ENCODE measurements around the gene MLF2.

MLF2 gene

GRCh38 chr12:6768990-6769389 lies 16.0 kb upstream of the MLF2 start:
- no peak for TF ChIP-seq ZFP3 (CRISPR knock-in tag; IDR thresholded peaks at IDR 0.05)
- TF ChIP-seq, protein P1, sequence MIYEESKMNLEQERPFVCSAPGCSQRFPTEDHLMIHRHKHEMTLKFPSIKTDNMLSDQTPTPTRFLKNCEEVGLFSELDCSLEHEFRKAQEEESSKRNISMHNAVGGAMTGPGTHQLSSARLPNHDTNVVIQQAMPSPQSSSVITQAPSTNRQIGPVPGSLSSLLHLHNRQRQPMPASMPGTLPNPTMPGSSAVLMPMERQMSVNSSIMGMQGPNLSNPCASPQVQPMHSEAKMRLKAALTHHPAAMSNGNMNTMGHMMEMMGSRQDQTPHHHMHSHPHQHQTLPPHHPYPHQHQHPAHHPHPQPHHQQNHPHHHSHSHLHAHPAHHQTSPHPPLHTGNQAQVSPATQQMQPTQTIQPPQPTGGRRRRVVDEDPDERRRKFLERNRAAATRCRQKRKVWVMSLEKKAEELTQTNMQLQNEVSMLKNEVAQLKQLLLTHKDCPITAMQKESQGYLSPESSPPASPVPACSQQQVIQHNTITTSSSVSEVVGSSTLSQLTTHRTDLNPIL (CRISPR knock-in tag; IDR thresholded peaks at IDR 0.05; ENCODE audit: low read depth), result no peak
- no peak for TF ChIP-seq CSDC2 (CRISPR knock-in tag; IDR thresholded peaks at IDR 0.05)
- no peak for TF ChIP-seq GLIS3 (CRISPR knock-in tag; IDR thresholded peaks at IDR 0.05)
- peak; percentile 11; the same call in 1 of the 3 replicates for ATAC-seq

- ATAC-seq, result no peak
- no peak for TF ChIP-seq ARNTL (CRISPR knock-in tag; IDR thresholded peaks at IDR 0.05; ENCODE audit: borderline replicate concordance, low read depth)
- no peak for TF ChIP-seq BACH2 (CRISPR knock-in tag; IDR thresholded peaks at IDR 0.05; ENCODE audit: borderline replicate concordance)
- TF ChIP-seq, protein P2, sequence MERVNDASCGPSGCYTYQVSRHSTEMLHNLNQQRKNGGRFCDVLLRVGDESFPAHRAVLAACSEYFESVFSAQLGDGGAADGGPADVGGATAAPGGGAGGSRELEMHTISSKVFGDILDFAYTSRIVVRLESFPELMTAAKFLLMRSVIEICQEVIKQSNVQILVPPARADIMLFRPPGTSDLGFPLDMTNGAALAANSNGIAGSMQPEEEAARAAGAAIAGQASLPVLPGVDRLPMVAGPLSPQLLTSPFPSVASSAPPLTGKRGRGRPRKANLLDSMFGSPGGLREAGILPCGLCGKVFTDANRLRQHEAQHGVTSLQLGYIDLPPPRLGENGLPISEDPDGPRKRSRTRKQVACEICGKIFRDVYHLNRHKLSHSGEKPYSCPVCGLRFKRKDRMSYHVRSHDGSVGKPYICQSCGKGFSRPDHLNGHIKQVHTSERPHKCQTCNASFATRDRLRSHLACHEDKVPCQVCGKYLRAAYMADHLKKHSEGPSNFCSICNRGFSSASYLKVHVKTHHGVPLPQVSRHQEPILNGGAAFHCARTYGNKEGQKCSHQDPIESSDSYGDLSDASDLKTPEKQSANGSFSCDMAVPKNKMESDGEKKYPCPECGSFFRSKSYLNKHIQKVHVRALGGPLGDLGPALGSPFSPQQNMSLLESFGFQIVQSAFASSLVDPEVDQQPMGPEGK (CRISPR knock-in tag; IDR thresholded peaks at IDR 0.05; ENCODE audit: borderline replicate concordance), result no peak
- no peak for TF ChIP-seq ZNF8 (CRISPR knock-in tag; IDR thresholded peaks at IDR 0.05)
- TF ChIP-seq, protein P3, sequence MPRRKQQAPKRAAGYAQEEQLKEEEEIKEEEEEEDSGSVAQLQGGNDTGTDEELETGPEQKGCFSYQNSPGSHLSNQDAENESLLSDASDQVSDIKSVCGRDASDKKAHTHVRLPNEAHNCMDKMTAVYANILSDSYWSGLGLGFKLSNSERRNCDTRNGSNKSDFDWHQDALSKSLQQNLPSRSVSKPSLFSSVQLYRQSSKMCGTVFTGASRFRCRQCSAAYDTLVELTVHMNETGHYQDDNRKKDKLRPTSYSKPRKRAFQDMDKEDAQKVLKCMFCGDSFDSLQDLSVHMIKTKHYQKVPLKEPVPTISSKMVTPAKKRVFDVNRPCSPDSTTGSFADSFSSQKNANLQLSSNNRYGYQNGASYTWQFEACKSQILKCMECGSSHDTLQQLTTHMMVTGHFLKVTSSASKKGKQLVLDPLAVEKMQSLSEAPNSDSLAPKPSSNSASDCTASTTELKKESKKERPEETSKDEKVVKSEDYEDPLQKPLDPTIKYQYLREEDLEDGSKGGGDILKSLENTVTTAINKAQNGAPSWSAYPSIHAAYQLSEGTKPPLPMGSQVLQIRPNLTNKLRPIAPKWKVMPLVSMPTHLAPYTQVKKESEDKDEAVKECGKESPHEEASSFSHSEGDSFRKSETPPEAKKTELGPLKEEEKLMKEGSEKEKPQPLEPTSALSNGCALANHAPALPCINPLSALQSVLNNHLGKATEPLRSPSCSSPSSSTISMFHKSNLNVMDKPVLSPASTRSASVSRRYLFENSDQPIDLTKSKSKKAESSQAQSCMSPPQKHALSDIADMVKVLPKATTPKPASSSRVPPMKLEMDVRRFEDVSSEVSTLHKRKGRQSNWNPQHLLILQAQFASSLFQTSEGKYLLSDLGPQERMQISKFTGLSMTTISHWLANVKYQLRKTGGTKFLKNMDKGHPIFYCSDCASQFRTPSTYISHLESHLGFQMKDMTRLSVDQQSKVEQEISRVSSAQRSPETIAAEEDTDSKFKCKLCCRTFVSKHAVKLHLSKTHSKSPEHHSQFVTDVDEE (CRISPR knock-in tag; IDR thresholded peaks at IDR 0.05), result no peak
- TF ChIP-seq CSDC2 (CRISPR knock-in tag; IDR thresholded peaks at IDR 0.05), result no peak
Measured at GRCh38 chr12:6768437-6768914, 15.5 kb upstream of the MLF2 start.

- TF ChIP-seq ZNF565 (CRISPR knock-in tag; conservative IDR thresholded peaks at IDR 0.05; ENCODE audit: low read depth), result no peak
- TF ChIP-seq ARNTL (CRISPR knock-in tag; IDR thresholded peaks at IDR 0.05; ENCODE audit: borderline replicate concordance, low read depth), result no peak
- TF ChIP-seq ZFP3 (CRISPR knock-in tag; IDR thresholded peaks at IDR 0.05), result no peak
- TF ChIP-seq PPARA (CRISPR knock-in tag; IDR thresholded peaks at IDR 0.05; ENCODE audit: borderline replicate concordance), result no peak
- no peak for TF ChIP-seq OSR1 (CRISPR knock-in tag; IDR thresholded peaks at IDR 0.05)
- no peak for TF ChIP-seq ESRRG (CRISPR knock-in tag; IDR thresholded peaks at IDR 0.05)
- TF ChIP-seq, protein P2 (CRISPR knock-in tag; IDR thresholded peaks at IDR 0.05; ENCODE audit: borderline replicate concordance), result no peak
- TF ChIP-seq, protein P3 (CRISPR knock-in tag; IDR thresholded peaks at IDR 0.05), result no peak
- no peak for TF ChIP-seq ISL1 (CRISPR knock-in tag; IDR thresholded peaks at IDR 0.05)
- no peak for TF ChIP-seq BACH2 (CRISPR knock-in tag; IDR thresholded peaks at IDR 0.05; ENCODE audit: borderline replicate concordance)
- TF ChIP-seq CSDC2 (CRISPR knock-in tag; IDR thresholded peaks at IDR 0.05), result no peak
- TF ChIP-seq ZC3H10 (CRISPR knock-in tag; IDR thresholded peaks at IDR 0.05), result no peak
- TF ChIP-seq RARB (CRISPR knock-in tag; IDR thresholded peaks at IDR 0.05), result no peak
- TF ChIP-seq ZNF70 (CRISPR knock-in tag; IDR thresholded peaks at IDR 0.05), result no peak
- peak; percentile 2; the same call in 1 of the 3 replicates for ATAC-seq
Measured at GRCh38 chr12:6767353-6768319, 14.7 kb upstream of the MLF2 start.
